Mammary epithelial cell (primary cell): ENCODE data around the gene PELI2.

Experiments
- EZH2 ChIP-seq: IDR thresholded peaks from 2 replicates; pipeline ENCODE4 v1.6.1; 2012; ENCODE audit warnings: low read length, inconsistent platforms, borderline replicate concordance
- TF ChIP-seq, protein P1 (sequence below), 2 donors: IDR thresholded peaks in 1 of 2; conservative IDR thresholded peaks in 1 of 2; 2 replicates each; pipeline ENCODE4 v1.5.1; 2011 to 2012; ENCODE audit warnings: inconsistent platforms in 2 of 2, low read length in 2 of 2, mild to moderate bottlenecking in 2 of 2, control low read depth in 1 of 2, low read depth in 1 of 2; ENCODE audit not compliant: insufficient read depth in 1 of 2; ENCODE audit errors: extremely low read depth in 1 of 2

DNA sequence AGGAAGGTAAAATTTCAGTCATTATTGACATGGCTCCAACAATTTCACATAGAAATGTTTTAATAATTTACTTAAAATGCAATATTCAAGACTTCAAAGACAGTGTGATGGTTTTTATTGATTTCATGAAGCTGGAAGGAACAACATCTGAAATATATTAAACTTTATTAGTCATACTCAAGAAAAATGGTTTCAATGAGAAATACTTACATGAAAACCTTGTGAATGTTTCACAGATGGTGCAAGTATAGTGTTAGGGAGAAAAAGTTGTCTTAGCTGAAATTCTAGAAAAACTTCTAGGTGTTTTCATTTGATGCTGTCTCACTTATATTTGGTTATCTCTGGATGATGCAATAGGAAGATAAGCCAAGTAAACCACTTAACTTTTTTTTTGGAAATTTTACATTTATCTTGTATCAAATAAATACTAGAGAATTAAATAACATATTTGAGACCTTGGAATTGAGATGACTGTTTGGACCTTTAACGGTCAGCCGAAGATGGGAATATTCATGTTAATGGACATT is 65.5 kb downstream of the PELI2 start:
- TF ChIP-seq, protein P1, sequence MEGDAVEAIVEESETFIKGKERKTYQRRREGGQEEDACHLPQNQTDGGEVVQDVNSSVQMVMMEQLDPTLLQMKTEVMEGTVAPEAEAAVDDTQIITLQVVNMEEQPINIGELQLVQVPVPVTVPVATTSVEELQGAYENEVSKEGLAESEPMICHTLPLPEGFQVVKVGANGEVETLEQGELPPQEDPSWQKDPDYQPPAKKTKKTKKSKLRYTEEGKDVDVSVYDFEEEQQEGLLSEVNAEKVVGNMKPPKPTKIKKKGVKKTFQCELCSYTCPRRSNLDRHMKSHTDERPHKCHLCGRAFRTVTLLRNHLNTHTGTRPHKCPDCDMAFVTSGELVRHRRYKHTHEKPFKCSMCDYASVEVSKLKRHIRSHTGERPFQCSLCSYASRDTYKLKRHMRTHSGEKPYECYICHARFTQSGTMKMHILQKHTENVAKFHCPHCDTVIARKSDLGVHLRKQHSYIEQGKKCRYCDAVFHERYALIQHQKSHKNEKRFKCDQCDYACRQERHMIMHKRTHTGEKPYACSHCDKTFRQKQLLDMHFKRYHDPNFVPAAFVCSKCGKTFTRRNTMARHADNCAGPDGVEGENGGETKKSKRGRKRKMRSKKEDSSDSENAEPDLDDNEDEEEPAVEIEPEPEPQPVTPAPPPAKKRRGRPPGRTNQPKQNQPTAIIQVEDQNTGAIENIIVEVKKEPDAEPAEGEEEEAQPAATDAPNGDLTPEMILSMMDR (conservative IDR thresholded peaks at IDR 0.05 in 1 of 2, IDR thresholded peaks at IDR 0.05 in 1 of 2; ENCODE audit: extremely low read depth in 1 of 2, insufficient read depth in 1 of 2, low read depth in 1 of 2, low read length in 2 of 2), result no peak
- TF ChIP-seq EZH2, result no peak
